Liver (tissue), 9 donors: ENCODE data around the gene SIPA1L3. TPM values are rescaled to one million over a fixed set of nuclear protein-coding genes. Genes with fewer than 3 reads are reported as not detected.

Experiments used
- DNase-seq: peaks from one replicate; pipeline ENCODE4 v3.0.0-alpha.2; 2017; ENCODE audit warnings: low spot score
- H3K27ac ChIP-seq, 2 donors: one replicate each; pipeline ENCODE4 v1.7.0; 2013; ENCODE audit warnings: inconsistent platforms in 2 of 2, low read length in 2 of 2, control low read depth in 1 of 2, low read depth in 1 of 2, mild to moderate bottlenecking in 1 of 2
- H3K27me3 ChIP-seq, 4 donors: one replicate each; pipeline versions ENCODE4 v1.6.1 to v1.7.0; 2013; ENCODE audit warnings: low read length in 3 of 4, inconsistent platforms in 1 of 4, mild to moderate bottlenecking in 1 of 4, moderate library complexity in 1 of 4; ENCODE audit not compliant: control insufficient read depth in 4 of 4, insufficient read depth in 4 of 4
- H3K36me3 ChIP-seq, 4 donors: one replicate each; pipeline versions ENCODE4 v1.6.1 to v1.7.0; 2013; ENCODE audit warnings: low read length in 3 of 4, mild to moderate bottlenecking in 3 of 4, low read depth in 1 of 4, moderate library complexity in 1 of 4; ENCODE audit not compliant: control insufficient read depth in 4 of 4, insufficient read depth in 3 of 4
- H3K4me1 ChIP-seq, 4 donors: one replicate each; pipeline versions ENCODE4 v1.6.1 to v1.7.0; 2013; ENCODE audit warnings: low read length in 3 of 4, mild to moderate bottlenecking in 3 of 4, moderate library complexity in 1 of 4; ENCODE audit not compliant: control insufficient read depth in 4 of 4, insufficient read depth in 4 of 4
- H3K4me3 ChIP-seq, 3 donors: one replicate each; pipeline versions ENCODE4 v1.6.1 to v1.7.0; 2013; ENCODE audit warnings: low read length in 3 of 3, control low read depth in 1 of 3, low read depth in 1 of 3, mild to moderate bottlenecking in 1 of 3
- H3K9ac ChIP-seq, 2 donors: one replicate each; pipeline ENCODE4 v1.7.0; 2013; ENCODE audit warnings: low read length in 2 of 2, mild to moderate bottlenecking in 2 of 2, moderate library complexity in 2 of 2, control low read depth in 1 of 2, low read depth in 1 of 2
- H3K9me3 ChIP-seq, 4 donors: one replicate each; pipeline versions ENCODE4 v1.6.1 to v1.7.0; 2013; ENCODE audit warnings: low read length in 3 of 4; ENCODE audit not compliant: control insufficient read depth in 4 of 4
- FOXA1 ChIP-seq: IDR thresholded peaks from 2 replicates; pipeline ENCODE4 v1.6.1; 2016; ENCODE audit warnings: antibody characterized with exemption
- FOXA2 ChIP-seq: IDR thresholded peaks from 2 replicates; pipeline ENCODE4 v1.6.1; 2016; ENCODE audit warnings: antibody characterized with exemption
- GABPA ChIP-seq, 2 donors: IDR thresholded peaks in 1 of 2; conservative IDR thresholded peaks in 1 of 2; 2 replicates each; pipeline ENCODE4 v1.6.1; 2016; ENCODE audit warnings: antibody characterized with exemption in 2 of 2, mild to moderate bottlenecking in 1 of 2, moderate library complexity in 1 of 2
- JUND ChIP-seq, 2 donors: IDR thresholded peaks; 2 replicates each; pipeline ENCODE4 v1.6.1; 2016; ENCODE audit warnings: antibody characterized with exemption in 2 of 2
- NR2F2 ChIP-seq: IDR thresholded peaks from 2 replicates; pipeline ENCODE4 v1.6.1; 2016; ENCODE audit warnings: antibody characterized with exemption
- RAD21 ChIP-seq, 2 donors: IDR thresholded peaks; 2 replicates each; pipeline ENCODE4 v1.6.1; 2016; ENCODE audit warnings: antibody characterized with exemption in 2 of 2, mild to moderate bottlenecking in 2 of 2
- RXRA ChIP-seq, 2 donors: IDR thresholded peaks; 2 replicates each; pipeline ENCODE4 v1.6.1; 2017 to 2018; ENCODE audit warnings: antibody characterized with exemption in 2 of 2, mild to moderate bottlenecking in 1 of 2
- SP1 ChIP-seq: IDR thresholded peaks from 2 replicates; pipeline ENCODE4 v1.6.1; 2018; ENCODE audit warnings: antibody characterized with exemption, mild to moderate bottlenecking
- TAF1 ChIP-seq: conservative IDR thresholded peaks from 2 replicates; pipeline ENCODE4 v1.6.1; 2016; ENCODE audit warnings: antibody characterized with exemption, mild to moderate bottlenecking
- YY1 ChIP-seq: IDR thresholded peaks from 2 replicates; pipeline ENCODE4 v1.6.1; 2016; ENCODE audit warnings: antibody characterized with exemption, mild to moderate bottlenecking
- WGBS: extraction: QIAGEN DNeasy Blood & Tissue Kit; methylation state at CpG from one replicate; pipeline ENCODE4 v1.1.7; 2013; 5-methylcytosine and 5-hydroxymethylcytosine counted together
- polyA plus RNA-seq, 2 donors: library from polyadenylated mRNA; stranded (reverse) in 1 of 2; unstranded in 1 of 2; fragments of 200-250 nt in 1 of 2; fragments of >200 nt in 1 of 2; fragmentation: Nextera tagmentation in 1 of 2; extraction: Ambion mirVana in 1 of 2; gene quantifications; one replicate each; pipeline versions ENCODE4 v1.2.1 to v1.2.3, GENCODE V29; 2013 to 2015
- total RNA-seq, 2 donors: library from RNA; depleted of rRNA; stranded (reverse); fragments of >200 nt; gene quantifications; one replicate each; pipeline ENCODE4 v1.2.3, GENCODE V29; 2014
- TF ChIP-seq, protein P1 (sequence below): fragments of 150-350 bp; IDR thresholded peaks from 2 replicates; pipeline ENCODE4 v1.5.1; 2017; ENCODE audit warnings: improper control_type of control experiment, low read depth, low read length; ENCODE audit not compliant: missing input control
- TF ChIP-seq, protein P2 (sequence below): IDR thresholded peaks from 2 replicates; pipeline ENCODE4 v1.6.1; 2016; ENCODE audit warnings: antibody characterized with exemption
- TF ChIP-seq, protein P3 (sequence below): IDR thresholded peaks from 2 replicates; pipeline ENCODE4 v1.6.1; 2016; ENCODE audit warnings: antibody characterized with exemption, mild to moderate bottlenecking
- TF ChIP-seq, protein P4 (sequence below): IDR thresholded peaks from 2 replicates; pipeline ENCODE4 v1.6.1; 2016; ENCODE audit warnings: antibody characterized with exemption
- donor health status: healthy.
- donor health status: healthy.
- donor health status: healthy.
- donor health status: healthy.
- donor health status: healthy.

Gene SIPA1L3
- total and polyA plus RNA-seq, 4 donors, result 2.4 to 10.0 (median 4.4) TPM

DNA sequence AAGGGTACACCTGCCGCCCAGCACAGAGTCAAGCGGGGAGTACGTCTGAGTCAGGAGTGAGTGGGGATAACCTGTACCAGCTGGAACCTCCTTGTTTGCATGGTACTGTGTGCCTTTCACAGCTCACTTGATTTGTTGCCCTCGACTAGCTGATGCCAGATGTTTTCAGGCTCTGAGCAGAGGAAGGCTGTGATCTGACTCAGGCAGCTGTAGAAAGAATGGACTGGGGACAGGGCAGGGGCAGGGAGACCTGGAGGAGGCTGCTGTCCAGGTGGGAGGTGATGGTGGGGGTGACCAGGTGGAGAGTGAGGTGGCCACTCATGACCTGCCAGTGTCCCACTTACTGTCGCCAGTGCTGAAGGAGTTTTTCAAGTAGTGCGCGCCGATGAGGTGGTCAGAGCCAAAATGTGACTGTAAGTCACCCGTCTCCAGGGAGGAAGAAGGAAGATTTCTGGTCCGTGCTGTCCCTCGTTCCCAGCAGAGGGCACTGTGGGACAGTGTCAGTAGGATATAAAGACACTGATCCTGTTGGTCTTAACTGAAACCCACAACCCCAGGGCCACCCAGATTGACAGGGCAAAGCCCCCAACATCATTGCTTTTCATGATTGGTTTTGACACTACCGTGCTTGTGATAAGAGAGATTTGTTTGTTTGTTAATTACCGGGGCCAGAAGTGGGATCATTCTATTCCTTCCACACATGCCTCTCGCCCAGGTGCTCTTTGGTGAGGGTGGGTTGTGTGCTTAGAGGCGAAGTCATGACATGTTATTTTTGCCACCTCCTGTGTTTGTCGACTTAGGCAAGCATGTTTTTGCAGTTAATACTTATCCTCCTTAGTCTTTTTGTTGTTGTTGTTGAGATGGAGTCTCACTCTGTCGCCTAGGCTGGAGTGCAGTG is 188.7 kb downstream of the SIPA1L3 start:
- no peak overlapping the region for H3K4me3 ChIP-seq
- H3K27me3 ChIP-seq, result no peaks in the 10 kb centered on the region
- H3K9me3 ChIP-seq, result no peaks in the 10 kb centered on the region
- TF ChIP-seq, protein P1, sequence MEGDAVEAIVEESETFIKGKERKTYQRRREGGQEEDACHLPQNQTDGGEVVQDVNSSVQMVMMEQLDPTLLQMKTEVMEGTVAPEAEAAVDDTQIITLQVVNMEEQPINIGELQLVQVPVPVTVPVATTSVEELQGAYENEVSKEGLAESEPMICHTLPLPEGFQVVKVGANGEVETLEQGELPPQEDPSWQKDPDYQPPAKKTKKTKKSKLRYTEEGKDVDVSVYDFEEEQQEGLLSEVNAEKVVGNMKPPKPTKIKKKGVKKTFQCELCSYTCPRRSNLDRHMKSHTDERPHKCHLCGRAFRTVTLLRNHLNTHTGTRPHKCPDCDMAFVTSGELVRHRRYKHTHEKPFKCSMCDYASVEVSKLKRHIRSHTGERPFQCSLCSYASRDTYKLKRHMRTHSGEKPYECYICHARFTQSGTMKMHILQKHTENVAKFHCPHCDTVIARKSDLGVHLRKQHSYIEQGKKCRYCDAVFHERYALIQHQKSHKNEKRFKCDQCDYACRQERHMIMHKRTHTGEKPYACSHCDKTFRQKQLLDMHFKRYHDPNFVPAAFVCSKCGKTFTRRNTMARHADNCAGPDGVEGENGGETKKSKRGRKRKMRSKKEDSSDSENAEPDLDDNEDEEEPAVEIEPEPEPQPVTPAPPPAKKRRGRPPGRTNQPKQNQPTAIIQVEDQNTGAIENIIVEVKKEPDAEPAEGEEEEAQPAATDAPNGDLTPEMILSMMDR, result peak; percentile 60
- no peak for TF ChIP-seq JUND (IDR thresholded peaks at IDR 0.05)
- TF ChIP-seq, protein P2, sequence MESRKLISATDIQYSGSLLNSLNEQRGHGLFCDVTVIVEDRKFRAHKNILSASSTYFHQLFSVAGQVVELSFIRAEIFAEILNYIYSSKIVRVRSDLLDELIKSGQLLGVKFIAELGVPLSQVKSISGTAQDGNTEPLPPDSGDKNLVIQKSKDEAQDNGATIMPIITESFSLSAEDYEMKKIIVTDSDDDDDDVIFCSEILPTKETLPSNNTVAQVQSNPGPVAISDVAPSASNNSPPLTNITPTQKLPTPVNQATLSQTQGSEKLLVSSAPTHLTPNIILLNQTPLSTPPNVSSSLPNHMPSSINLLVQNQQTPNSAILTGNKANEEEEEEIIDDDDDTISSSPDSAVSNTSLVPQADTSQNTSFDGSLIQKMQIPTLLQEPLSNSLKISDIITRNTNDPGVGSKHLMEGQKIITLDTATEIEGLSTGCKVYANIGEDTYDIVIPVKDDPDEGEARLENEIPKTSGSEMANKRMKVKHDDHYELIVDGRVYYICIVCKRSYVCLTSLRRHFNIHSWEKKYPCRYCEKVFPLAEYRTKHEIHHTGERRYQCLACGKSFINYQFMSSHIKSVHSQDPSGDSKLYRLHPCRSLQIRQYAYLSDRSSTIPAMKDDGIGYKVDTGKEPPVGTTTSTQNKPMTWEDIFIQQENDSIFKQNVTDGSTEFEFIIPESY, result no peak
- peak; percentile 62 to 77 for TF ChIP-seq RAD21 (IDR thresholded peaks at IDR 0.05)
- TF ChIP-seq, protein P3, sequence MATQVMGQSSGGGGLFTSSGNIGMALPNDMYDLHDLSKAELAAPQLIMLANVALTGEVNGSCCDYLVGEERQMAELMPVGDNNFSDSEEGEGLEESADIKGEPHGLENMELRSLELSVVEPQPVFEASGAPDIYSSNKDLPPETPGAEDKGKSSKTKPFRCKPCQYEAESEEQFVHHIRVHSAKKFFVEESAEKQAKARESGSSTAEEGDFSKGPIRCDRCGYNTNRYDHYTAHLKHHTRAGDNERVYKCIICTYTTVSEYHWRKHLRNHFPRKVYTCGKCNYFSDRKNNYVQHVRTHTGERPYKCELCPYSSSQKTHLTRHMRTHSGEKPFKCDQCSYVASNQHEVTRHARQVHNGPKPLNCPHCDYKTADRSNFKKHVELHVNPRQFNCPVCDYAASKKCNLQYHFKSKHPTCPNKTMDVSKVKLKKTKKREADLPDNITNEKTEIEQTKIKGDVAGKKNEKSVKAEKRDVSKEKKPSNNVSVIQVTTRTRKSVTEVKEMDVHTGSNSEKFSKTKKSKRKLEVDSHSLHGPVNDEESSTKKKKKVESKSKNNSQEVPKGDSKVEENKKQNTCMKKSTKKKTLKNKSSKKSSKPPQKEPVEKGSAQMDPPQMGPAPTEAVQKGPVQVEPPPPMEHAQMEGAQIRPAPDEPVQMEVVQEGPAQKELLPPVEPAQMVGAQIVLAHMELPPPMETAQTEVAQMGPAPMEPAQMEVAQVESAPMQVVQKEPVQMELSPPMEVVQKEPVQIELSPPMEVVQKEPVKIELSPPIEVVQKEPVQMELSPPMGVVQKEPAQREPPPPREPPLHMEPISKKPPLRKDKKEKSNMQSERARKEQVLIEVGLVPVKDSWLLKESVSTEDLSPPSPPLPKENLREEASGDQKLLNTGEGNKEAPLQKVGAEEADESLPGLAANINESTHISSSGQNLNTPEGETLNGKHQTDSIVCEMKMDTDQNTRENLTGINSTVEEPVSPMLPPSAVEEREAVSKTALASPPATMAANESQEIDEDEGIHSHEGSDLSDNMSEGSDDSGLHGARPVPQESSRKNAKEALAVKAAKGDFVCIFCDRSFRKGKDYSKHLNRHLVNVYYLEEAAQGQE, result no peak
- no peak for TF ChIP-seq FOXA2
- TF ChIP-seq GABPA (IDR thresholded peaks at IDR 0.05 in 1 of 2, conservative IDR thresholded peaks at IDR 0.05 in 1 of 2), result no peak
- no peak for TF ChIP-seq NR2F2
- no peak for TF ChIP-seq YY1
- TF ChIP-seq SP1, result no peak
- TF ChIP-seq TAF1, result no peak
- no peak for TF ChIP-seq RXRA (IDR thresholded peaks at IDR 0.05)
- TF ChIP-seq FOXA1, result no peak
- TF ChIP-seq, protein P4, sequence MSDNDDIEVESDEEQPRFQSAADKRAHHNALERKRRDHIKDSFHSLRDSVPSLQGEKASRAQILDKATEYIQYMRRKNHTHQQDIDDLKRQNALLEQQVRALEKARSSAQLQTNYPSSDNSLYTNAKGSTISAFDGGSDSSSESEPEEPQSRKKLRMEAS, result no peak
- 67% methylated on average over 17 of the region's 17 CpGs for WGBS
- peaks cover 1 to 11% (median 6%) of the 10 kb centered on the region in 4 donors for H3K36me3 ChIP-seq
- DNase-seq, result peak; percentile 60
- H3K9ac ChIP-seq, result no peak overlapping the region
- no peak overlapping the region for H3K27ac ChIP-seq
- no peaks in the 10 kb centered on the region for H3K4me1 ChIP-seq

DNA sequence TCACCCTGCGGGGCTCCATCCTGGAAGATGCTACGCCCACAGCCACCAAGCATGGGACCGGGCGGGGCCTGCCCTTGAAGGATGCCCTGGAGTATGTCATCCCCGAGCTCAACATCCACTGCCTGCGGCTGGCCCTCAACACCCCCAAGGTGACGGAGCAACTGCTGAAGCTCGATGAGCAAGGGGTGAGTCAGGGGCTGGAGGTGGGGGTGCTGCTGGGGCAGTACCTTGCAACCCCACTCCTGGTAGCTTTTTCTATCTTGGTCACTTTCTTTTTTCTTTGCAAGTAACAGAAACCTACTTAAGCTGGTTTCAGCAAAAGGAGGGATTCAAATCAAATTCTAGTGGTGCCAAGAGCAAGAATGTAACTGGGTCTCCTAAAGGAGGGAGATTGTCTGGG is 193.0 kb downstream of the SIPA1L3 start:
- H3K9ac ChIP-seq, result no peak overlapping the region
- no peak for DNase-seq
- 97% methylated on average over 8 of the region's 8 CpGs for WGBS
- H3K4me1 ChIP-seq, result no peaks in the 10 kb centered on the region
- H3K9me3 ChIP-seq, result no peaks in the 10 kb centered on the region
- no peak overlapping the region for H3K27ac ChIP-seq
- no peaks in the 10 kb centered on the region for H3K27me3 ChIP-seq
- peaks cover 6 to 27% (median 11%) of the 10 kb centered on the region in 4 donors for H3K36me3 ChIP-seq
- no peak overlapping the region for H3K4me3 ChIP-seq
- TF ChIP-seq, protein P3, result no peak
- TF ChIP-seq SP1 (no peak), RXRA (IDR thresholded peaks at IDR 0.05) (no peak), TAF1 (no peak), RAD21 (IDR thresholded peaks at IDR 0.05) (no peak)
- TF ChIP-seq, protein P2, result no peak
